Esophagus squamous epithelium (tissue), 5 donors: ENCODE measurements around the gene SMARCAL1. TPM values are rescaled to one million over a fixed set of nuclear protein-coding genes. Genes with fewer than 3 reads are reported as not detected.

Experiments
- DNase-seq: peaks from one replicate; lab custom pipeline; 2025; lab: John Stamatoyannopoulos, UW
- H3K27ac ChIP-seq, 4 donors: fragments of 200-600 bp; sonication (generic); one replicate each; pipeline ENCODE4 v1.5.1; 2016 to 2019; ENCODE audit warnings: mild to moderate bottlenecking in 1 of 4
- H3K27me3 ChIP-seq, 4 donors: fragments of 200-600 bp; sonication (generic); 1 replicate in 3 of 4; 2 replicates in 1 of 4; pipeline versions ENCODE4 v1.5.1 to v1.6.0; 2017 to 2021; ENCODE audit warnings: antibody characterized with exemption in 1 of 4
- H3K36me3 ChIP-seq, 3 donors: fragments of 200-600 bp; sonication (generic); one replicate each; pipeline ENCODE4 v1.5.1; 2016 to 2019
- H3K4me1 ChIP-seq, 3 donors: fragments of 200-600 bp; sonication (generic); one replicate each; pipeline ENCODE4 v1.5.1; 2017 to 2019
- H3K4me3 ChIP-seq, 4 donors: fragments of 200-600 bp; sonication (generic); 1 replicate in 3 of 4; 2 replicates in 1 of 4; pipeline ENCODE4 v1.5.1; 2016 to 2019; ENCODE audit warnings: mild to moderate bottlenecking in 2 of 4, moderate library complexity in 1 of 4
- H3K9me3 ChIP-seq, 3 donors: fragments of 200-600 bp; sonication (generic); one replicate each; pipeline ENCODE4 v1.5.1; 2016 to 2019
- POLR2A ChIP-seq, 4 donors: fragments of 450-650 bp; IDR thresholded peaks; one replicate each; pipeline ENCODE4 v1.6.1; 2017; ENCODE audit warnings: antibody characterized with exemption in 4 of 4, mild to moderate bottlenecking in 4 of 4, moderate library complexity in 3 of 4
- WGBS, 2 donors: methylation state at CpG; one replicate each; pipeline ENCODE4 v1.1.5; 2018; 5-methylcytosine and 5-hydroxymethylcytosine counted together
- intact Hi-C: fragments of 100-400 bp; cut with DNase I; formaldehyde crosslinking; loops from one replicate; pipeline ENCODE4 v1.15.0; 2022
- total RNA-seq, 4 donors: library from RNA; depleted of rRNA; stranded (reverse); fragments of >200 nt; gene quantifications; one replicate each; pipeline ENCODE4 v1.1.0, GENCODE V29; 2016
- TF ChIP-seq, protein P1 (sequence below), 6 experiments: fragments of 450-650 bp in 4 of 6; fragments of 200-600 bp in 2 of 6; sonication (generic) in 2 of 6; IDR thresholded peaks; one replicate each; pipeline ENCODE4 v1.5.1; 2016 to 2019; ENCODE audit warnings: antibody characterized with exemption in 6 of 6, mild to moderate bottlenecking in 4 of 6, moderate library complexity in 4 of 6
- donor health status: DM: yes; HTN: yes; CAD: no.

The SMARCAL1 gene
- total RNA-seq, 4 donors from 2014 or later, result 10.3 to 27.1 (median 18.1) TPM

DNA sequence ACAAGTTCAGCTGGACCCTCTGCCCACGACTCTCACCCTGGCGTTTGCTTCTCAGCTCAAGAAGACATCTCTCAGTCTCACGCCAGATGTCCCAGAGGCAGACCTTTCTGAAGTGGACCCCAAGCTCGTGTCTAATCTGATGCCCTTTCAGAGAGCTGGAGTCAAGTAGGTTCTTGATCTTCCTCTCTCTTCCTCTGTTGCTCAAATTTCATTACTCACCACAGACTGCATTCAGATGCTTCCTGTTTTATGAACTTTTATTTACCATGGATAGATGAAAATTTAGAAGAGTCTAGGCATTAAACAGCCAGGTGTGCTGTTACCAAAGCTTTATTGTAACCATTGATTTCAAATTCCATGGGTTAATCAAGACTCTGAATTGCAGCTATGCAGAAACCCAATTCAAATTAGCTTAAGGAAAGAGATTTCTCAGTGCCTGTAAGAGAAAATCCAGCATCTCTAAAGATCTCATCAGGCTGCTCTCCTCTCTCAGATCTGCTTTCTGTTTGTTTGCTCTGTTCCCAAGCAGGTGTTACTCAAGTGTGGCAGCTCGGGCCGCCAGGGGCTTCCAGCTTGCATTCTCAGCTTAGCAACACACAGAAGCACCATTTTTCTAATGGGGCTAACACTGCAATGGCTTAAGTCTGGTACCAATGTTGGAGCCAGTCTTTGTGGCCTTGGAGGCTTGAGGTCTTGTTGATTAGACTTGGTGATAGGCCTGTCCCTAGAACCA, 16.5 kb downstream of the SMARCAL1 start:
- H3K4me3 ChIP-seq, result no peak overlapping the region
- no peak overlapping the region for H3K27ac ChIP-seq
- 81 to 86% methylated on average over 6 of the region's 6 CpGs for WGBS, 2 donors
- no peaks in the 10 kb centered on the region for H3K4me1 ChIP-seq
- H3K27me3 ChIP-seq, result no peaks in the 10 kb centered on the region
- intact Hi-C loops, result no loop called here
- TF ChIP-seq POLR2A (IDR thresholded peaks at IDR 0.05), result no peak
- TF ChIP-seq, protein P1, sequence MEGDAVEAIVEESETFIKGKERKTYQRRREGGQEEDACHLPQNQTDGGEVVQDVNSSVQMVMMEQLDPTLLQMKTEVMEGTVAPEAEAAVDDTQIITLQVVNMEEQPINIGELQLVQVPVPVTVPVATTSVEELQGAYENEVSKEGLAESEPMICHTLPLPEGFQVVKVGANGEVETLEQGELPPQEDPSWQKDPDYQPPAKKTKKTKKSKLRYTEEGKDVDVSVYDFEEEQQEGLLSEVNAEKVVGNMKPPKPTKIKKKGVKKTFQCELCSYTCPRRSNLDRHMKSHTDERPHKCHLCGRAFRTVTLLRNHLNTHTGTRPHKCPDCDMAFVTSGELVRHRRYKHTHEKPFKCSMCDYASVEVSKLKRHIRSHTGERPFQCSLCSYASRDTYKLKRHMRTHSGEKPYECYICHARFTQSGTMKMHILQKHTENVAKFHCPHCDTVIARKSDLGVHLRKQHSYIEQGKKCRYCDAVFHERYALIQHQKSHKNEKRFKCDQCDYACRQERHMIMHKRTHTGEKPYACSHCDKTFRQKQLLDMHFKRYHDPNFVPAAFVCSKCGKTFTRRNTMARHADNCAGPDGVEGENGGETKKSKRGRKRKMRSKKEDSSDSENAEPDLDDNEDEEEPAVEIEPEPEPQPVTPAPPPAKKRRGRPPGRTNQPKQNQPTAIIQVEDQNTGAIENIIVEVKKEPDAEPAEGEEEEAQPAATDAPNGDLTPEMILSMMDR (IDR thresholded peaks at IDR 0.05), result no peak
- DNase-seq, result no peak
- no peaks in the 10 kb centered on the region for H3K9me3 ChIP-seq
- peaks cover 8 to 99% (median 39%) of the 10 kb centered on the region in 3 donors for H3K36me3 ChIP-seq

DNA sequence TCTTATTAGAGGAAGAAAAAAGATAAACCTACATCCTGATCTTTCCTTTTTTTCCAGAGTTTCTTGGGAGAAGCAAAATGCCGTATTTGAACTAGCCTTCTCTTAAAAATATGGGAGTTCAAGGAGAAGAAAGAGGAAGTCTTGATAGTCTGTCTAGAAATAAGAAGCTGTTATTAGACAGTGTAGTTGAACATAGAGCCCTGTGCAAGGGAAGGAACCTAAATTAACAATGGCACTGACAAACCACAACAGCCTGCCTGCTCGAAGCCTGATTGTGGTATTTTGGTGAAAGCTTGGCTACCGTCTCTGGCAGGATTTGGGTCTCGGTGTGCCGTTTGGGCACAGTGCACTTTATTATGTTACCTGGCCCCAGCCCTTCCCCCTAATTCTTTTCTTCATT, 17.1 kb downstream of the SMARCAL1 start:
- Histone ChIP-seq H3K36me3 (peaks cover 8 to 99% (median 44%) of the 10 kb centered on the region in 3 donors), H3K4me1 (no peaks in the 10 kb centered on the region), H3K27ac (no peak overlapping the region), H3K4me3 (no peak overlapping the region), H3K27me3 (no peaks in the 10 kb centered on the region), H3K9me3 (no peaks in the 10 kb centered on the region)
- DNase-seq, result no peak
- TF ChIP-seq, protein P1 (IDR thresholded peaks at IDR 0.05), result no peak
- TF ChIP-seq POLR2A (IDR thresholded peaks at IDR 0.05), result no peak
- intact Hi-C loops, result no loop called here
- WGBS, 2 donors, result 67 to 88% methylated on average over 5 of the region's 5 CpGs

DNA sequence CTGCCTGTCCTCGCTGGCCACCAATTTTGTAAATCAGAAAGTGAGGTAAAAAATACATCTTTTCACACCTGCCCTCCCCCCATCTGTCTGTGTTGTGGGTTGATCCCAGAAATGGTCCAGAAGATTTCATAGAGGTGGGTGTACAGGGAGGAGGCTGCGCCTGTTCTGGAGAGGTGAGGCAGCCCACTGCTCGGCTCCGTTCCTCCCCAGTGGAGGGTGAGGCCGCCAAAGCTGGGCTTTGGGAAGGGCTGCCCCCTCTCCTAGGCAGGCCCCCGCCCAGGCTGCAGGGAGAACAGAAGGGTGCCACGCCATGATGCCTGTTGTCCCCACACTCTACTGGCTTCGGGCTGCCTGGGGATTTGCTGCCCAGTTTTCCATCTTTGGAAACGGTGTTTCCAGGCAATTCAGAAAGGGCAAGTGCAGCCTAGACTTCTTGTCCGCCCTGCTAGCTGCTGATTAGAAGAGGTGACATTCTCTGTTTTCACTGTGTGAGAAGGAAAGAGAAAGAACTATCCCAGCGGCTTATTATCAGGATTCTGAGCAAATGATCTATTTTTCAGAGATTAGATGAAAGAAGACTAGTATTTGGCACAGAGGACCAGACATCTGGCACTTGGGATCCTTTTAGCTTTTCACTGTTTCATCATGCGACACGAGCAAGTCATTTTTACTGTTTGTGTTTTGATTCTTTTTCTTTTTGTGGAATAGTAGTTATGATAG, 18.7 kb downstream of the SMARCAL1 start:
- H3K27ac ChIP-seq, result no peak overlapping the region
- peaks cover 0 to 99% (median 48%) of the 10 kb centered on the region in 3 donors for H3K36me3 ChIP-seq
- 81 to 84% methylated on average over 7 to 9 of the region's 13 CpGs for WGBS, 2 donors
- TF ChIP-seq POLR2A (IDR thresholded peaks at IDR 0.05), result no peak
- TF ChIP-seq, protein P1 (IDR thresholded peaks at IDR 0.05), result no peak
- H3K9me3 ChIP-seq, result no peaks in the 10 kb centered on the region
- intact Hi-C loops, result no loop called here
- H3K27me3 ChIP-seq, result no peaks in the 10 kb centered on the region
- no peak for DNase-seq
- no peak overlapping the region for H3K4me3 ChIP-seq
- H3K4me1 ChIP-seq, result no peaks in the 10 kb centered on the region

DNA sequence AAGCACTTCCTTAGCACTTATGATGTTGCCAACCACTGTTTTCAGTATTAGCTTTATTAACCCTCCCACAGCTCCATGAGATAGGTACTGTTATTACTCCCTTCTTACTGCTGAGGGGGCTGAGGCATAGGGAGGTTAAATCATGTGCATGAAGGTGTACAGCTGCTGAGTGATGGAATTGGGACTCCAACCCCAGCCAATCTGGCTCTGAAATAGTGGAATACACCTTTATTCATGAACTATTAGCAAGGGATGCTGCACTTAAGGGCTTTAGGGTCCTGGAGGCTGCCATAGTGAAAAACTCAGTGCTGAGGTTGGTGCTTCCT, 19.2 kb downstream of the SMARCAL1 start:
- no peak for DNase-seq
- intact Hi-C loops, result no loop called here
- H3K27ac ChIP-seq, result no peak overlapping the region
- TF ChIP-seq POLR2A (IDR thresholded peaks at IDR 0.05), result no peak
- TF ChIP-seq, protein P1 (IDR thresholded peaks at IDR 0.05), result no peak
- no peaks in the 10 kb centered on the region for H3K4me1 ChIP-seq
- H3K27me3 ChIP-seq, result no peaks in the 10 kb centered on the region
- H3K4me3 ChIP-seq, result no peak overlapping the region
- no peaks in the 10 kb centered on the region for H3K9me3 ChIP-seq
- peaks cover 0 to 99% (median 48%) of the 10 kb centered on the region in 3 donors for H3K36me3 ChIP-seq

DNA sequence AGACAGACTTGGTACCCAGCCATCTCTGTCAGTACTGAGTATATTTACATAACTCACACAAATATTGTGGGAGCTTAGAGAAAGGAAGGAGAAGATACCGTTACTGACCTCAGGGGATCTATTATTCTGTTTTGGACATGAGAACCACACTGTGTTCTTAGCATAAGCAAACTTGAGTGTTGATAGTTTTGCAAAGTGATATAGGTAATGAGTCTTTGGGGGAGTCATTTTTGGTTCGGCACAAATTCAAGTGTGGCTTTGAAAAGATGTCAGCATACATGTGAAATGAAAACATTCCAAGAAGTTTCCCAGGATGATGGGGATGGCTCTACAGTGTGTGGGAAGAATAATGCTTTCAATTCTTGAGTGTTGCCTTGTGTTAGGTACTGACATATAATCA, 24.1 kb downstream of the SMARCAL1 start:
- intact Hi-C loops, result no loop called here
- Histone ChIP-seq H3K36me3 (peaks cover 0 to 100% (median 31%) of the 10 kb centered on the region in 3 donors), H3K4me3 (no peak overlapping the region), H3K4me1 (no peaks in the 10 kb centered on the region), H3K27me3 (no peaks in the 10 kb centered on the region), H3K27ac (no peak overlapping the region), H3K9me3 (no peaks in the 10 kb centered on the region)
- WGBS, 2 donors, result 63 to 73% methylated on average over 2 of the region's 2 CpGs
- no peak for DNase-seq
- TF ChIP-seq, protein P1 (IDR thresholded peaks at IDR 0.05), result no peak
- no peak for TF ChIP-seq POLR2A (IDR thresholded peaks at IDR 0.05)
